HG03354 (cell line): Measurements from ENCODE around the gene MBOAT2.
"Not testable (repeated sequence)": the region's sequence is repeated elsewhere in the genome, so short reads cannot be mapped to it uniquely, and the experiment has no call there.

Experiments used
- ATAC-seq: cut with Tn5 transposase; IDR thresholded peaks from one replicate; pipeline ENCODE4 v1.9.1; 2021; ENCODE audit warnings: mild to moderate bottlenecking; ENCODE audit not compliant: unreplicated experiment, poor library complexity, severe bottlenecking

The MBOAT2 gene

GRCh38 chr2:9003616-9004337 is at the start of gene MBOAT2:
Gene MBOAT2 (minus strand): TSS chr2:9003684. CDS start chr2:9003614, 70 bp downstream.
- peak; percentile 86 for ATAC-seq

GRCh38 chr2:9052821-9053533 is 49.5 kb upstream of the MBOAT2 start:
- no peak for ATAC-seq

GRCh38 chr2:9051451-9051850 is 48.0 kb upstream of the MBOAT2 start:
- not testable (repeated sequence) for ATAC-seq

GRCh38 chr2:9050122-9050809 is 46.8 kb upstream of the MBOAT2 start:
- ATAC-seq = no peak

GRCh38 chr2:9045595-9045994 is 42.1 kb upstream of the MBOAT2 start:
- ATAC-seq = no peak

- not testable (repeated sequence) for ATAC-seq
These were observed 40.0 kb upstream of the MBOAT2 start for GRCh38 chr2:9043491-9043890.

GRCh38 chr2:9037166-9037565 is 33.7 kb upstream of the MBOAT2 start:
- ATAC-seq = no peak

- ATAC-seq = no peak
These were observed 30.1 kb upstream of the MBOAT2 start for GRCh38 chr2:9033385-9034168.

- ATAC-seq = no peak
These were observed 29.2 kb upstream of the MBOAT2 start for GRCh38 chr2:9032536-9033255.

- no peak for ATAC-seq
These were observed 28.6 kb upstream of the MBOAT2 start for GRCh38 chr2:9032121-9032520.

- no peak for ATAC-seq
These were observed 27.8 kb upstream of the MBOAT2 start for GRCh38 chr2:9031246-9031645.

GRCh38 chr2:9030841-9031240 is 27.4 kb upstream of the MBOAT2 start:
- no peak for ATAC-seq

GRCh38 chr2:9030190-9030589 is 26.7 kb upstream of the MBOAT2 start:
- no peak for ATAC-seq

GRCh38 chr2:9029721-9030120 is 26.2 kb upstream of the MBOAT2 start:
- no peak for ATAC-seq

GRCh38 chr2:9027884-9028283 is 24.4 kb upstream of the MBOAT2 start:
- ATAC-seq = no peak

- ATAC-seq = no peak
These were observed 22.3 kb upstream of the MBOAT2 start for GRCh38 chr2:9025746-9026145.

- no peak for ATAC-seq
These were observed 21.1 kb upstream of the MBOAT2 start for GRCh38 chr2:9024575-9024974.

- no peak for ATAC-seq
These were observed 18.2 kb upstream of the MBOAT2 start for GRCh38 chr2:9021563-9022211.

- no peak for ATAC-seq
These were observed 16.8 kb upstream of the MBOAT2 start for GRCh38 chr2:9020267-9020666.
